ENCODE measurements around the gene CLASP1.

DNA sequence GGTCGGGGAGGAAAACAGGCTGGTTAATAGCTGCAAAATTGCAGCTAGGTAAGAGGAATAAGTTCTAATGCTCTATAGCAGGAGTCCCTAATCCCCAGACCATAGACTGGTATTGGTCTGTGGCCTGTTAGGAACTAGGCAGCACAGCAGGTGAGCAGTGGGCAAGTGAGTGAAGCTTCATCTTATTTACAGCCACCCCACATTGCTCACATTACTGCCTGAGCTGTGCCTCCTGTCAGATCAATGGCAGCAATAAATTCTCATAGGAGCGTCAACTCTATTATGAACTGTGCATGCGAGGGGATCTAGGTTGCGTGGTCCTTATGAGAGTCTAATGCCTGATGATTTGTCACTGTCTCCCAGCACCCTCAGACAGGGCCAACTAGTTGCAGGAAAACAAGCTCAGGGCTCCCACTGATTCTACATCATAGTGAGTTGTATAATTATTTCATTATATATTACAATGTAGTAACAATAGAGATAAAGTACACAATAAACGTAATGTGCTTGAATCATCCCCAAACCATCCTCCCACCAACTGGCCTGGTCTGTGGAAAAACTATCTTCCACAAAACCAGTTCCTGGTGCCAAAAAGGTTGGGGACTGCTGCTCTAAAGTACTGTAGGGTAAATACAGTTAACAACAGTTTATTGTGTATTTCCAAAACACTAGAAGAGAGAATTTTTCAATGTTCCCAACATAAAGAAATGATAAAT lies 272.6 kb downstream of the CLASP1 start:
- TF ChIP-seq, protein P1, sequence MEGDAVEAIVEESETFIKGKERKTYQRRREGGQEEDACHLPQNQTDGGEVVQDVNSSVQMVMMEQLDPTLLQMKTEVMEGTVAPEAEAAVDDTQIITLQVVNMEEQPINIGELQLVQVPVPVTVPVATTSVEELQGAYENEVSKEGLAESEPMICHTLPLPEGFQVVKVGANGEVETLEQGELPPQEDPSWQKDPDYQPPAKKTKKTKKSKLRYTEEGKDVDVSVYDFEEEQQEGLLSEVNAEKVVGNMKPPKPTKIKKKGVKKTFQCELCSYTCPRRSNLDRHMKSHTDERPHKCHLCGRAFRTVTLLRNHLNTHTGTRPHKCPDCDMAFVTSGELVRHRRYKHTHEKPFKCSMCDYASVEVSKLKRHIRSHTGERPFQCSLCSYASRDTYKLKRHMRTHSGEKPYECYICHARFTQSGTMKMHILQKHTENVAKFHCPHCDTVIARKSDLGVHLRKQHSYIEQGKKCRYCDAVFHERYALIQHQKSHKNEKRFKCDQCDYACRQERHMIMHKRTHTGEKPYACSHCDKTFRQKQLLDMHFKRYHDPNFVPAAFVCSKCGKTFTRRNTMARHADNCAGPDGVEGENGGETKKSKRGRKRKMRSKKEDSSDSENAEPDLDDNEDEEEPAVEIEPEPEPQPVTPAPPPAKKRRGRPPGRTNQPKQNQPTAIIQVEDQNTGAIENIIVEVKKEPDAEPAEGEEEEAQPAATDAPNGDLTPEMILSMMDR (IDR thresholded peaks at IDR 0.05), result no peak
- TF ChIP-seq POLR2A (IDR thresholded peaks at IDR 0.05), result no peak

Data from heart left ventricle (tissue), 13 donors.